SK-N-SH (cell line): ENCODE measurements around the gene RASGEF1C. TPM values are rescaled to one million over a fixed set of nuclear protein-coding genes. Genes with fewer than 3 reads are reported as not detected.

Source experiments
- CTCF ChIA-PET: fragments of 300-600, 350-600 bp; formaldehyde crosslinking; extraction: SDS; loops from one replicate; lab custom pipeline; 2021; lab: Yijun Ruan, JAX
- POLR2A ChIA-PET: fragments of 350-600 bp; sonication (Branson Sonifier 250); formaldehyde crosslinking; extraction: SDS; loops from one replicate; lab custom pipeline; 2020; ENCODE audit warnings: antibody characterized with exemption, inconsistent platforms; lab: Yijun Ruan, JAX
- DNase-seq: peaks from one replicate; pipeline ENCODE4 v3.0.0; 2012
- H2AFZ ChIP-seq: fragments of 200-600 bp; sonication (generic); 2 replicates; pipeline ENCODE4 v1.8.1; 2016; ENCODE audit warnings: antibody characterized with exemption, mild to moderate bottlenecking, low read depth
- H3F3A ChIP-seq: fragments of 200-600 bp; sonication (generic); replicated peaks from 2 replicates; pipeline ENCODE3; 2016; ENCODE audit warnings: antibody characterized with exemption, mild to moderate bottlenecking; ENCODE audit not compliant: insufficient read depth
- H3K27ac ChIP-seq, 2 experiments: fragments of 200-500 bp in 1 of 2; fragments of 200-600 bp in 1 of 2; sonication (Bioruptor generic) in 1 of 2; sonication (generic), shearing (Covaris generic) in 1 of 2; 2 replicates each; pipeline versions ENCODE4 v1.5.1 to v1.6.1; 2014 to 2016; ENCODE audit warnings: low read depth in 2 of 2, inconsistent platforms in 1 of 2, low read length in 1 of 2, mild to moderate bottlenecking in 1 of 2, mixed read lengths in 1 of 2
- H3K27me3 ChIP-seq: fragments of 200-600 bp; sonication (generic), shearing (Covaris generic); 2 replicates; pipeline ENCODE4 v1.6.1; 2016; ENCODE audit warnings: mixed run types; ENCODE audit not compliant: insufficient read depth
- H3K36me3 ChIP-seq, 2 experiments: fragments of 200-500 bp in 1 of 2; fragments of 200-600 bp in 1 of 2; sonication (Bioruptor generic) in 1 of 2; sonication (generic) in 1 of 2; replicated peaks in 1 of 2; 2 replicates each; pipeline versions ENCODE3 to v1.5.1; 2014 to 2016; ENCODE audit warnings: low read length in 1 of 2, mild to moderate bottlenecking in 1 of 2; ENCODE audit not compliant: insufficient read depth in 2 of 2, control insufficient read depth in 1 of 2
- H3K4me1 ChIP-seq, 2 experiments: fragments of 200-500 bp in 1 of 2; fragments of 200-600 bp in 1 of 2; sonication (Bioruptor generic) in 1 of 2; sonication (generic), shearing (Covaris generic) in 1 of 2; 2 replicates each; pipeline versions ENCODE4 v1.5.1 to v1.6.1; 2014 to 2016; ENCODE audit warnings: low read depth in 1 of 2, low read length in 1 of 2, mixed run types in 1 of 2; ENCODE audit not compliant: insufficient read depth in 2 of 2, control insufficient read depth in 1 of 2
- H3K4me2 ChIP-seq: fragments of 200-600 bp; sonication (generic), shearing (Covaris generic); 2 replicates; pipeline ENCODE4 v1.6.1; 2017; ENCODE audit warnings: mixed run types
- H3K4me3 ChIP-seq, 2 experiments: fragments of 200-500 bp in 1 of 2; fragments of 200-600 bp in 1 of 2; sonication (Bioruptor generic) in 1 of 2; sonication (generic), shearing (Covaris generic) in 1 of 2; 2 replicates each; pipeline versions ENCODE4 v1.5.1 to v1.8.1; 2014 to 2016; ENCODE audit warnings: low read depth in 2 of 2, inconsistent platforms in 1 of 2, low read length in 1 of 2, mild to moderate bottlenecking in 1 of 2, mixed read lengths in 1 of 2, moderate library complexity in 1 of 2
- H3K79me2 ChIP-seq: fragments of 200-600 bp; sonication (generic); 2 replicates; pipeline ENCODE4 v1.8.1; 2017; ENCODE audit warnings: mild to moderate bottlenecking; ENCODE audit not compliant: insufficient read depth
- H3K9ac ChIP-seq: fragments of 200-600 bp; sonication (generic); 2 replicates; pipeline ENCODE4 v1.6.1; 2017; ENCODE audit warnings: mixed run types
- H3K9me2 ChIP-seq: fragments of 200-600 bp; sonication (generic); 2 replicates; pipeline ENCODE4 v1.6.1; 2017; ENCODE audit warnings: mixed run types
- H3K9me3 ChIP-seq: fragments of 200-600 bp; sonication (generic); 2 replicates; pipeline ENCODE4 v1.6.1; 2017; ENCODE audit warnings: mixed run types, mild to moderate bottlenecking, moderate library complexity
- H4K20me1 ChIP-seq: fragments of 200-600 bp; sonication (generic); 2 replicates; pipeline ENCODE4 v1.6.1; 2017; ENCODE audit warnings: mild to moderate bottlenecking, mixed run types; ENCODE audit not compliant: insufficient read depth
- FOSL2 ChIP-seq: IDR thresholded peaks from 2 replicates; pipeline ENCODE4 v1.4.0; 2012; ENCODE audit warnings: low read depth, mild to moderate bottlenecking, moderate library complexity, borderline replicate concordance
- FOXJ3 ChIP-seq: sonication (generic); formaldehyde crosslinking; IDR thresholded peaks from 2 replicates; pipeline ENCODE4 v1.5.1; 2020; ENCODE audit warnings: mild to moderate bottlenecking, missing genetic modification reagents
- FOXM1 ChIP-seq: IDR thresholded peaks from 2 replicates; pipeline ENCODE4 v1.4.0; 2012; ENCODE audit warnings: low read depth, mild to moderate bottlenecking
- GABPA ChIP-seq: IDR thresholded peaks from 2 replicates; pipeline ENCODE4 v1.4.0; 2012; ENCODE audit warnings: low read depth, mild to moderate bottlenecking
- RAD21 ChIP-seq: IDR thresholded peaks from 2 replicates; pipeline ENCODE4 v1.6.1; 2012; ENCODE audit warnings: mild to moderate bottlenecking, low read length
- RCOR1 ChIP-seq: fragments of 150-350 bp; IDR thresholded peaks from 2 replicates; pipeline ENCODE4 v1.6.1; 2017; ENCODE audit warnings: antibody characterized with exemption, low read length
- RFX5 ChIP-seq: IDR thresholded peaks from 2 replicates; pipeline ENCODE4 v1.6.1; 2012; ENCODE audit warnings: mild to moderate bottlenecking, improper control_type of control experiment, low read length
- RXRA ChIP-seq: IDR thresholded peaks from 2 replicates; pipeline ENCODE4 v1.4.0; 2012; ENCODE audit warnings: low read depth, mild to moderate bottlenecking, borderline replicate concordance
- TAF1 ChIP-seq: IDR thresholded peaks from 2 replicates; pipeline ENCODE4 v1.6.1; 2012; ENCODE audit warnings: low read depth, mild to moderate bottlenecking, low read length, moderate library complexity, borderline replicate concordance
- WGBS: methylation state at CpG from one replicate; pipeline ENCODE4 v1.1.6; 2017; ENCODE audit warnings: low lambda C conversion rate; 5-methylcytosine and 5-hydroxymethylcytosine counted together
- polyA plus RNA-seq, 3 experiments: library from polyadenylated mRNA; depleted of rRNA; stranded (reverse); fragments of >200 nt; gene quantifications; 2 replicates each; pipeline ENCODE4 v1.2.3, GENCODE V29; 2012
- TF ChIP-seq, protein P1 (sequence below): IDR thresholded peaks from 2 replicates; pipeline ENCODE4 v1.4.0; 2012; ENCODE audit warnings: low read depth, borderline replicate concordance
- TF ChIP-seq, protein P2 (sequence below): IDR thresholded peaks from 2 replicates; pipeline ENCODE4; 2012
- TF ChIP-seq, protein P3 (sequence below): fragments of 150-350 bp; IDR thresholded peaks from 2 replicates; pipeline ENCODE4 v1.6.1; 2016; ENCODE audit warnings: mild to moderate bottlenecking, low read depth, low read length
- TF ChIP-seq, protein P4 (sequence below): IDR thresholded peaks from 2 replicates; pipeline ENCODE4 v1.4.0; 2012; ENCODE audit warnings: low read depth, borderline replicate concordance
- TF ChIP-seq, protein P5 (sequence below): fragments of 200-600 bp; sonication (generic); IDR thresholded peaks from 2 replicates; pipeline ENCODE4 v1.6.1; 2017; ENCODE audit warnings: antibody characterized with exemption, mild to moderate bottlenecking, moderate library complexity

The RASGEF1C gene
- polyA plus RNA-seq, 1 of the 3 experiments (the other 2 are of a cell fraction), result not detected

DNA sequence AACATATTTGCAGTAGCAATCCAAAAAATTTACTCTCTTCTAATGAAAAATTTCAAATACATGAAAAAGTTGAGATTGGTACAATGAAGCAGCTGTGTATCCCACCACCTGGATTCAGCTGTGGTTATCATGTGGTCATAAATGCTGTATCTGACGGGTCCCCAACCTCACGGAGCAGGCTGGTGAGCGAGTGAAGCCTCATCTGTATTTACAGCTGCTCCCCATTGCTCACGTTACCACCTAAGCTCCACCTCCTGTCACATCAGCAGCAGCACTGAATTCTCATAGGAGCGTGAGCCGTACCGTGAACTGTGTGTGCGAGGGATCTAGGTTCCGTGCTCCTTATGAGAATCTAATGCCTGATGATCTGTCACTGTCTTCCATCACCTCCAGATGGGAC is 130.7 kb downstream of the RASGEF1C start:
- H3K27me3 ChIP-seq, result no peaks in the 10 kb centered on the region
- no peak overlapping the region for H3K4me2 ChIP-seq
- no peaks in the 10 kb centered on the region for H3K79me2 ChIP-seq
- no peaks in the 10 kb centered on the region for H4K20me1 ChIP-seq
- no peak overlapping the region for H2AFZ ChIP-seq
- no peak for DNase-seq
- H3K36me3 ChIP-seq, result no peaks in the 10 kb centered on the region
- WGBS, result 67% methylated on average over 9 of the region's 9 CpGs
- H3K4me3 ChIP-seq, result no peak overlapping the region
- no peaks in the 10 kb centered on the region; a peak in 1 of 4 replicates for H3K4me1 ChIP-seq
- H3K9me3 ChIP-seq, result no peaks in the 10 kb centered on the region
- ChIA-PET POLR2A (no interaction called here), CTCF (interaction anchor here (1.1 to 2.8 kb wide), 2 partner anchors 13 to 48 kb away, joined by 3 to 11 read pairs; no protein-coding TSS in a partner anchor)
- no peaks in the 10 kb centered on the region for H3F3A ChIP-seq
- H3K27ac ChIP-seq, result no peak overlapping the region
- no peak overlapping the region for H3K9ac ChIP-seq
- H3K9me2 ChIP-seq, result no peaks in the 10 kb centered on the region
- TF ChIP-seq, protein P1, sequence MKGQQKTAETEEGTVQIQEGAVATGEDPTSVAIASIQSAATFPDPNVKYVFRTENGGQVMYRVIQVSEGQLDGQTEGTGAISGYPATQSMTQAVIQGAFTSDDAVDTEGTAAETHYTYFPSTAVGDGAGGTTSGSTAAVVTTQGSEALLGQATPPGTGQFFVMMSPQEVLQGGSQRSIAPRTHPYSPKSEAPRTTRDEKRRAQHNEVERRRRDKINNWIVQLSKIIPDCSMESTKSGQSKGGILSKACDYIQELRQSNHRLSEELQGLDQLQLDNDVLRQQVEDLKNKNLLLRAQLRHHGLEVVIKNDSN, result no peak
- TF ChIP-seq RXRA (no peak), FOXM1 (no peak), TAF1 (no peak), RCOR1 (no peak), FOXJ3 (CRISPR knock-in tag) (no peak), RFX5 (no peak), GABPA (no peak), RAD21 (no peak), FOSL2 (no peak)
- TF ChIP-seq, protein P2, sequence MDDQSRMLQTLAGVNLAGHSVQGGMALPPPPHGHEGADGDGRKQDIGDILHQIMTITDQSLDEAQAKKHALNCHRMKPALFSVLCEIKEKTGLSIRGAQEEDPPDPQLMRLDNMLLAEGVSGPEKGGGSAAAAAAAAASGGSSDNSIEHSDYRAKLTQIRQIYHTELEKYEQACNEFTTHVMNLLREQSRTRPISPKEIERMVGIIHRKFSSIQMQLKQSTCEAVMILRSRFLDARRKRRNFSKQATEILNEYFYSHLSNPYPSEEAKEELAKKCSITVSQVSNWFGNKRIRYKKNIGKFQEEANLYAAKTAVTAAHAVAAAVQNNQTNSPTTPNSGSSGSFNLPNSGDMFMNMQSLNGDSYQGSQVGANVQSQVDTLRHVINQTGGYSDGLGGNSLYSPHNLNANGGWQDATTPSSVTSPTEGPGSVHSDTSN, result no peak
- TF ChIP-seq, protein P3, sequence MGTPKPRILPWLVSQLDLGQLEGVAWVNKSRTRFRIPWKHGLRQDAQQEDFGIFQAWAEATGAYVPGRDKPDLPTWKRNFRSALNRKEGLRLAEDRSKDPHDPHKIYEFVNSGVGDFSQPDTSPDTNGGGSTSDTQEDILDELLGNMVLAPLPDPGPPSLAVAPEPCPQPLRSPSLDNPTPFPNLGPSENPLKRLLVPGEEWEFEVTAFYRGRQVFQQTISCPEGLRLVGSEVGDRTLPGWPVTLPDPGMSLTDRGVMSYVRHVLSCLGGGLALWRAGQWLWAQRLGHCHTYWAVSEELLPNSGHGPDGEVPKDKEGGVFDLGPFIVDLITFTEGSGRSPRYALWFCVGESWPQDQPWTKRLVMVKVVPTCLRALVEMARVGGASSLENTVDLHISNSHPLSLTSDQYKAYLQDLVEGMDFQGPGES, result no peak
- TF ChIP-seq, protein P4, sequence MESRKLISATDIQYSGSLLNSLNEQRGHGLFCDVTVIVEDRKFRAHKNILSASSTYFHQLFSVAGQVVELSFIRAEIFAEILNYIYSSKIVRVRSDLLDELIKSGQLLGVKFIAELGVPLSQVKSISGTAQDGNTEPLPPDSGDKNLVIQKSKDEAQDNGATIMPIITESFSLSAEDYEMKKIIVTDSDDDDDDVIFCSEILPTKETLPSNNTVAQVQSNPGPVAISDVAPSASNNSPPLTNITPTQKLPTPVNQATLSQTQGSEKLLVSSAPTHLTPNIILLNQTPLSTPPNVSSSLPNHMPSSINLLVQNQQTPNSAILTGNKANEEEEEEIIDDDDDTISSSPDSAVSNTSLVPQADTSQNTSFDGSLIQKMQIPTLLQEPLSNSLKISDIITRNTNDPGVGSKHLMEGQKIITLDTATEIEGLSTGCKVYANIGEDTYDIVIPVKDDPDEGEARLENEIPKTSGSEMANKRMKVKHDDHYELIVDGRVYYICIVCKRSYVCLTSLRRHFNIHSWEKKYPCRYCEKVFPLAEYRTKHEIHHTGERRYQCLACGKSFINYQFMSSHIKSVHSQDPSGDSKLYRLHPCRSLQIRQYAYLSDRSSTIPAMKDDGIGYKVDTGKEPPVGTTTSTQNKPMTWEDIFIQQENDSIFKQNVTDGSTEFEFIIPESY, result no peak
- TF ChIP-seq, protein P5, sequence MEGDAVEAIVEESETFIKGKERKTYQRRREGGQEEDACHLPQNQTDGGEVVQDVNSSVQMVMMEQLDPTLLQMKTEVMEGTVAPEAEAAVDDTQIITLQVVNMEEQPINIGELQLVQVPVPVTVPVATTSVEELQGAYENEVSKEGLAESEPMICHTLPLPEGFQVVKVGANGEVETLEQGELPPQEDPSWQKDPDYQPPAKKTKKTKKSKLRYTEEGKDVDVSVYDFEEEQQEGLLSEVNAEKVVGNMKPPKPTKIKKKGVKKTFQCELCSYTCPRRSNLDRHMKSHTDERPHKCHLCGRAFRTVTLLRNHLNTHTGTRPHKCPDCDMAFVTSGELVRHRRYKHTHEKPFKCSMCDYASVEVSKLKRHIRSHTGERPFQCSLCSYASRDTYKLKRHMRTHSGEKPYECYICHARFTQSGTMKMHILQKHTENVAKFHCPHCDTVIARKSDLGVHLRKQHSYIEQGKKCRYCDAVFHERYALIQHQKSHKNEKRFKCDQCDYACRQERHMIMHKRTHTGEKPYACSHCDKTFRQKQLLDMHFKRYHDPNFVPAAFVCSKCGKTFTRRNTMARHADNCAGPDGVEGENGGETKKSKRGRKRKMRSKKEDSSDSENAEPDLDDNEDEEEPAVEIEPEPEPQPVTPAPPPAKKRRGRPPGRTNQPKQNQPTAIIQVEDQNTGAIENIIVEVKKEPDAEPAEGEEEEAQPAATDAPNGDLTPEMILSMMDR, result no peak
